Measurements from ENCODE around the gene CPNE2. TPM values are rescaled to one million over a fixed set of nuclear protein-coding genes. Genes with fewer than 3 reads are reported as not detected.

The CPNE2 gene
- total and polyA plus RNA-seq, 9 donors: 12.3 to 32.3 (median 18.1) TPM

DNA sequence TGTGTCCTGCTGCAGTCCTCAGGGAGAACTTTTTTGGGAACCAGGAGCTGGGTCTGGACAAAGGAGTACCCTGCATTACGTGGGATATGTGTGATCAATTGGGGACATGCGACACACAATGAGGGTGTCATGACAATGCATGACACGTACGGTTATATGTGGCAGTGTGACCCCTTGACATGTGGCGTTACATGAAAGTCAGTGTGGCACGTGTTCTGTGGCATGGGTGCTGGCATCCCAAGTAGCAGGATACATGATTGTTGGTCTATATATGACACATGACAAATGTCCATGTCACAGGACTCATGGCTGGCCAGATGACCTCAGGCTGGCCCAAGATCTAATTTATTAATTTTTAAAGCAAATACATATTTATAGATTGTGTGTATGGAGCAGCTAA is 9.7 kb upstream of the CPNE2 start:
- intact Hi-C loops (cut with DNase I): loop anchor here (5.0 to 10.0 kb wide), 6 partner anchors 62 to 340 kb away; partner anchors contain the start of gene PLLP (in 1 of the 4)

DNA sequence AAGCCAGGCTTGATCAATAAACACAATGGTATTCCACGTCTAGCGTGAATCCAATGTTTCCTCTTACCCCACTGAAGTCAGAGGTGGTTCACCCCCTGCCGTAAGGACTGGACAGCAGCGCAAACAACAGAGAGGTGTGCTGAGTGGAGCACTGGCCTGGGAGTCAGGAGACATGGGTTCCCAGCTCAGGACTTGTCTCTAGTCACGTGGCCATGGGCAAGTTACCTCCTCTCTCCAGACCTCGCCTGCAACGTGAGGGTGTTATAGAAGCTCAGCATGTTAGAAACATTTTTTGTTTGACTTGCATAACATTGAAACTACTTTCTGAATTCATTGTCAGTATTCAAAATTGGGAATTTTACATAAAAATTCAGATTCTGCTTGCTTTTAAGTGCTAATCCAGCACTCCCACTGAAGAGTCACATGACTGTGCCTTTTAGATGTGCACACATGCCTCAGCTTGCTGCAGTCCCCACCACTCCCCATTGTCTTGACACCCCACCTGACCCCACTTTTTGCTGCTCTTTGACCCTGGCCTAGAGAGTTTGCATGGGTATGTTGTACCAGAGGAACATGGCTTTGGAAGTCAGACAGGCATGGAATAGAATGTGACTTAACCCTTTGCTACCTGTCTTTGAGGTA is 8.8 kb upstream of the CPNE2 start:
- Histone ChIP-seq H3K27ac (no peak overlapping the region), H3K27me3 (no peaks in the 10 kb centered on the region), H3K9me3 (no peaks in the 10 kb centered on the region), H3K36me3 (no peaks in the 10 kb centered on the region), H3K4me1 (ENCODE audit: insufficient read depth) (peaks cover 3% of the 10 kb centered on the region), H3K4me3 (no peak overlapping the region)
- no peak for TF ChIP-seq POLR2A (IDR thresholded peaks at IDR 0.05)
- TF ChIP-seq, protein P1, sequence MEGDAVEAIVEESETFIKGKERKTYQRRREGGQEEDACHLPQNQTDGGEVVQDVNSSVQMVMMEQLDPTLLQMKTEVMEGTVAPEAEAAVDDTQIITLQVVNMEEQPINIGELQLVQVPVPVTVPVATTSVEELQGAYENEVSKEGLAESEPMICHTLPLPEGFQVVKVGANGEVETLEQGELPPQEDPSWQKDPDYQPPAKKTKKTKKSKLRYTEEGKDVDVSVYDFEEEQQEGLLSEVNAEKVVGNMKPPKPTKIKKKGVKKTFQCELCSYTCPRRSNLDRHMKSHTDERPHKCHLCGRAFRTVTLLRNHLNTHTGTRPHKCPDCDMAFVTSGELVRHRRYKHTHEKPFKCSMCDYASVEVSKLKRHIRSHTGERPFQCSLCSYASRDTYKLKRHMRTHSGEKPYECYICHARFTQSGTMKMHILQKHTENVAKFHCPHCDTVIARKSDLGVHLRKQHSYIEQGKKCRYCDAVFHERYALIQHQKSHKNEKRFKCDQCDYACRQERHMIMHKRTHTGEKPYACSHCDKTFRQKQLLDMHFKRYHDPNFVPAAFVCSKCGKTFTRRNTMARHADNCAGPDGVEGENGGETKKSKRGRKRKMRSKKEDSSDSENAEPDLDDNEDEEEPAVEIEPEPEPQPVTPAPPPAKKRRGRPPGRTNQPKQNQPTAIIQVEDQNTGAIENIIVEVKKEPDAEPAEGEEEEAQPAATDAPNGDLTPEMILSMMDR (IDR thresholded peaks at IDR 0.05): no peak
- no peak for TF ChIP-seq EP300 (IDR thresholded peaks at IDR 0.05)
- intact Hi-C loops (cut with DNase I): loop anchor here (5.0 to 10.0 kb wide), 6 partner anchors 61 to 339 kb away; partner anchors contain the start of gene PLLP (in 1 of the 4)
- 67 to 77% (median 72%) methylated on average over 7 of the region's 7 CpGs for WGBS, 3 donors
- no peak for DNase-seq

More for the DNA sequence above, 9.7 kb upstream of the CPNE2 start:
- DNase-seq: no peak
- 86 to 94% (median 93%) methylated on average over 6 of the region's 6 CpGs for WGBS, 3 donors
- no peaks in the 10 kb centered on the region for H3K27me3 ChIP-seq
- H3K4me1 ChIP-seq (ENCODE audit: insufficient read depth): peaks cover 3% of the 10 kb centered on the region
- no peak overlapping the region for H3K27ac ChIP-seq
- no peaks in the 10 kb centered on the region for H3K36me3 ChIP-seq
- TF ChIP-seq POLR2A (IDR thresholded peaks at IDR 0.05) (no peak), EP300 (IDR thresholded peaks at IDR 0.05) (no peak)
- TF ChIP-seq, protein P1 (IDR thresholded peaks at IDR 0.05): no peak
- H3K4me3 ChIP-seq: no peak overlapping the region
- no peaks in the 10 kb centered on the region for H3K9me3 ChIP-seq

DNA sequence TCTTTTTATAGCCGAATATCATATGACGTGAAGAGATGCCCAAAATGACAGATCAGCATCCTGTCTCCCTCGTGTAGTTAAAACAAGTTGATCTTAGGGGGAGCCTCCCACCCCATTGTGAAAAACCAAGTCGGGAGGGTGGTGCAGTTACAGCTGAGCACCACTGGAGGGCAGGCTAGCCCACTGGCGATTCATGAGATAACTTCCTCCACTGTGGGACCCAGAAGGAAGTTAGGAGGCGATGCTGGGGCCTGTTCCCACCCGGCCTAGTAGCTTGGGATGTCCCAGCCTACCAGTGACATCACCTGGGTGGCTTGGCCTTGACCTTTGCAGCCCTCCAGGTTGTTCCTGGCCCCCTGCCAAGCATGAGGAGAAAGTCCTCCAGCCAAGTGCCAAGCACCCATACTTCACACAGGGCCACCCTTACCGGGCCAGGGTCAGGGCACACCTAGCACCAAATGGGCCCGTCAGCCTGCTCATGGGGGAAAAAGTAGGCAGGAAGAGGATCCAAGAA is 8.1 kb upstream of the CPNE2 start:
- Histone ChIP-seq H3K27me3 (no peaks in the 10 kb centered on the region), H3K27ac (no peak overlapping the region), H3K36me3 (no peaks in the 10 kb centered on the region), H3K4me3 (no peak overlapping the region), H3K4me1 (ENCODE audit: insufficient read depth) (peaks cover 3% of the 10 kb centered on the region), H3K9me3 (no peaks in the 10 kb centered on the region)
- peak; percentile 49 to 77 (median 72) for DNase-seq
- WGBS, 3 donors: 8 to 21% (median 9%) methylated on average over 7 to 9 of the region's 9 CpGs
- no peak for TF ChIP-seq POLR2A (IDR thresholded peaks at IDR 0.05)
- TF ChIP-seq EP300 (IDR thresholded peaks at IDR 0.05): no peak
- TF ChIP-seq, protein P1 (IDR thresholded peaks at IDR 0.05): peak; percentile 85 to 89 (median 87)
- intact Hi-C loops (cut with DNase I): loop anchor here (5.0 to 10.0 kb wide), 6 partner anchors 60 to 338 kb away; partner anchors contain the start of gene PLLP (in 1 of the 4)

DNA sequence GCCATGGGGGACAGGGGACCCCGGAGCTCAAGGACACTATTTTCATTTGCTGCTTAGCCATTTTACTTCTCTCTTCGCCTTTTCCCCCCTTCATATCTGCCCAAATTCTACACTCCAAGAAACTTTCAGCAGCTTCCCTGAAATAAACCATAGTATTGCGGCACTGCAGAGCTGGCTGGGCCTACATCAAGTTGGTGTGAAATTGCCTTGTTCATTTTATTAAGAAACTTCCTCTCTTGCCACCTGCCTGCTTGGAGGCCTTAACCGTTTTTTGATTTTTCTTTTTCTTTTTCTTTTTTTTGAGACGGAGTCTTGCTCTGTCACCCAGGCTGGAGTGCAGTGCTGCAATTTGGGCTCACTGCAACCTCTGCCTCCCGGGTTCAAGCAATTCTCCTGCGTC is 7.4 kb upstream of the CPNE2 start:
- H3K27ac ChIP-seq: no peak overlapping the region
- H3K27me3 ChIP-seq: no peaks in the 10 kb centered on the region
- H3K4me3 ChIP-seq: no peak overlapping the region
- no peaks in the 10 kb centered on the region for H3K36me3 ChIP-seq
- intact Hi-C loops (cut with DNase I): loop anchor here (5.0 to 10.0 kb wide), 6 partner anchors 60 to 337 kb away; partner anchors contain the start of gene PLLP (in 1 of the 4)
- WGBS, 3 donors: 74 to 82% (median 76%) methylated on average over 7 of the region's 7 CpGs
- TF ChIP-seq EP300 (IDR thresholded peaks at IDR 0.05): no peak
- no peaks in the 10 kb centered on the region for H3K9me3 ChIP-seq
- peaks cover 3% of the 10 kb centered on the region for H3K4me1 ChIP-seq (ENCODE audit: insufficient read depth)
- no peak for DNase-seq

DNA sequence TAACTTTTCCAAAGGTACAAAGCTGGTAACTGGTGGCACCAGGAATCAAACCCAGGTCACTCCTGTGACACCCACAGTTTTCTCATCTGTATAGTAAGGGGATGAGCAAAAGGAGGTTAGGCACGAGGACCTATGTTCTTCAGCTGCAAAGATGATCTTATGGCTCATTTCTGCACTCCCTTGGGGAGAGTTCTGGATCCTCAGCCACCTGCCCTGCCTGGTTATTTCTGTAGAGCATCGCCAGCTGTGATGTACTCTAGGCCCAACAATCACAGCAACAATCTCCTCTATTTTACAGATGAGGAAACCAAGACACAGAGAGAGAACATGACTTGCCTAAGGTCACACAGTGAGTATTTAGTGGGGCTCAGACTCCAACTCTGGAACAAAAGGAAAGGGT is 5.4 kb upstream of the CPNE2 start:
- no peaks in the 10 kb centered on the region for H3K36me3 ChIP-seq
- no peaks in the 10 kb centered on the region for H3K27me3 ChIP-seq
- H3K4me3 ChIP-seq: no peak overlapping the region
- TF ChIP-seq, protein P1 (IDR thresholded peaks at IDR 0.05): no peak
- TF ChIP-seq EP300 (IDR thresholded peaks at IDR 0.05) (no peak), POLR2A (IDR thresholded peaks at IDR 0.05) (no peak)
- H3K27ac ChIP-seq: no peak overlapping the region
- H3K4me1 ChIP-seq (ENCODE audit: insufficient read depth): peaks cover 3% of the 10 kb centered on the region
- intact Hi-C loops (cut with DNase I): loop anchor here in 3 of 4 donors (5.0 to 10.0 kb wide), 5 partner anchors 58 to 328 kb away; partner anchors contain the start of gene PLLP (in 1 of the 3)
- no peak for DNase-seq
- H3K9me3 ChIP-seq: no peaks in the 10 kb centered on the region
- 76 to 89% (median 78%) methylated on average over 2 of the region's 2 CpGs for WGBS, 3 donors

Measured in ovary (tissue), 9 donors.